Tibial nerve (tissue), 4 donors: ENCODE measurements around the gene APBA1.

Experiments used
- CTCF ChIP-seq, 5 experiments: fragments of 200-600 bp in 3 of 5; fragments of 450-650 bp in 2 of 5; sonication (generic) in 3 of 5; IDR thresholded peaks; one replicate each; pipeline ENCODE4 v1.5.1; 2016 to 2019; ENCODE audit warnings: antibody characterized with exemption in 5 of 5, mild to moderate bottlenecking in 3 of 5, moderate library complexity in 2 of 5
- EP300 ChIP-seq, 2 donors: sonication (generic); formaldehyde crosslinking; IDR thresholded peaks; one replicate each; pipeline ENCODE4 v1.6.1; 2017; ENCODE audit warnings: antibody characterized with exemption in 2 of 2, mild to moderate bottlenecking in 1 of 2
- POLR2A ChIP-seq, 2 donors: fragments of 450-650 bp; IDR thresholded peaks; one replicate each; pipeline ENCODE4 v1.6.1; 2017; ENCODE audit warnings: antibody characterized with exemption in 2 of 2, mild to moderate bottlenecking in 2 of 2, moderate library complexity in 2 of 2

GRCh38 chr9:69623276-69623675 is 48.9 kb downstream of the APBA1 start:
- TF ChIP-seq CTCF (IDR thresholded peaks at IDR 0.05) (no peak), POLR2A (IDR thresholded peaks at IDR 0.05) (no peak), EP300 (IDR thresholded peaks at IDR 0.05) (no peak)
